ENCODE results near the gene RIOK3. TPM values are rescaled to one million over a fixed set of nuclear protein-coding genes. Genes with fewer than 3 reads are reported as not detected.

The RIOK3 gene
- polyA plus RNA-seq, 1 donor from 2014 or later = 109 TPM

DNA sequence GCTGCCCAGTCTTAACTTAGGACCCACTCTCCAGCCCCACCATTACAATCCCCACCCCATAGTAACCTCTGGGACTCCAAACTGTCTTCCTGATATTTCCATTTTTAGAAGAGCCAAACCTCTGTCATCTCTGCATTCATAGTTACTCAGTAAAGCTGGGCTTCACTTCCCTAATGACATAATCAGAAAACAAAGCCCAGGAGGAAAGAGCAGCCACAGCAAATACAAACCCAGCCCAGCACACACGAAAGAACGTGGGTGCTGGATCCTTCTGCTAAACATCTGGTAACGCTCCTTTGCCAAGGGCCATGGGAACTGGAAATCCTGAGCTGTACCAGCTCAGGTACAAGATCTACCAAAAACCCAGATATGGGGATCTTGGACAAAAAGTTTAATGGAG, 36.8 kb upstream of the RIOK3 start:
- H3K9me3 ChIP-seq (ENCODE audit: low read length) = no peaks in the 10 kb centered on the region
- no peaks in the 10 kb centered on the region for H4K20me1 ChIP-seq (ENCODE audit: insufficient read depth)
- H2AFZ ChIP-seq (ENCODE audit: low read depth, low read length) = no peak overlapping the region
- no peaks in the 10 kb centered on the region for H3K79me2 ChIP-seq (replicated peaks; ENCODE audit: insufficient read depth, low read length)
- H3K36me3 ChIP-seq (ENCODE audit: insufficient read depth, low read length) = no peaks in the 10 kb centered on the region
- H3K27ac ChIP-seq (ENCODE audit: low read length) = no peak overlapping the region
- no peaks in the 10 kb centered on the region for H3F3A ChIP-seq (ENCODE audit: insufficient read depth, low read length, poor library complexity, severe bottlenecking)
- no peak overlapping the region for H3K9ac ChIP-seq (ENCODE audit: low read length)
- TF ChIP-seq RAD21 (conservative IDR thresholded peaks at IDR 0.05) (no peak), EP300 (conservative IDR thresholded peaks at IDR 0.05; ENCODE audit: poor library complexity, severe bottlenecking) (no peak), POLR2AphosphoS5 (IDR thresholded peaks at IDR 0.05) (no peak), SMC3 (conservative IDR thresholded peaks at IDR 0.05; ENCODE audit: poor library complexity) (no peak), EZH2 (IDR thresholded peaks at IDR 0.05; ENCODE audit: borderline replicate concordance, insufficient read depth, low read length, poor library complexity, severe bottlenecking) (no peak), MXI1 (conservative IDR thresholded peaks at IDR 0.05; ENCODE audit: poor library complexity, severe bottlenecking) (no peak), TAF1 (IDR thresholded peaks at IDR 0.05; ENCODE audit: low read depth) (no peak)
- TF ChIP-seq, protein P1, sequence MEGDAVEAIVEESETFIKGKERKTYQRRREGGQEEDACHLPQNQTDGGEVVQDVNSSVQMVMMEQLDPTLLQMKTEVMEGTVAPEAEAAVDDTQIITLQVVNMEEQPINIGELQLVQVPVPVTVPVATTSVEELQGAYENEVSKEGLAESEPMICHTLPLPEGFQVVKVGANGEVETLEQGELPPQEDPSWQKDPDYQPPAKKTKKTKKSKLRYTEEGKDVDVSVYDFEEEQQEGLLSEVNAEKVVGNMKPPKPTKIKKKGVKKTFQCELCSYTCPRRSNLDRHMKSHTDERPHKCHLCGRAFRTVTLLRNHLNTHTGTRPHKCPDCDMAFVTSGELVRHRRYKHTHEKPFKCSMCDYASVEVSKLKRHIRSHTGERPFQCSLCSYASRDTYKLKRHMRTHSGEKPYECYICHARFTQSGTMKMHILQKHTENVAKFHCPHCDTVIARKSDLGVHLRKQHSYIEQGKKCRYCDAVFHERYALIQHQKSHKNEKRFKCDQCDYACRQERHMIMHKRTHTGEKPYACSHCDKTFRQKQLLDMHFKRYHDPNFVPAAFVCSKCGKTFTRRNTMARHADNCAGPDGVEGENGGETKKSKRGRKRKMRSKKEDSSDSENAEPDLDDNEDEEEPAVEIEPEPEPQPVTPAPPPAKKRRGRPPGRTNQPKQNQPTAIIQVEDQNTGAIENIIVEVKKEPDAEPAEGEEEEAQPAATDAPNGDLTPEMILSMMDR (IDR thresholded peaks at IDR 0.05; ENCODE audit: poor library complexity, severe bottlenecking) = no peak
- TF ChIP-seq, protein P2, sequence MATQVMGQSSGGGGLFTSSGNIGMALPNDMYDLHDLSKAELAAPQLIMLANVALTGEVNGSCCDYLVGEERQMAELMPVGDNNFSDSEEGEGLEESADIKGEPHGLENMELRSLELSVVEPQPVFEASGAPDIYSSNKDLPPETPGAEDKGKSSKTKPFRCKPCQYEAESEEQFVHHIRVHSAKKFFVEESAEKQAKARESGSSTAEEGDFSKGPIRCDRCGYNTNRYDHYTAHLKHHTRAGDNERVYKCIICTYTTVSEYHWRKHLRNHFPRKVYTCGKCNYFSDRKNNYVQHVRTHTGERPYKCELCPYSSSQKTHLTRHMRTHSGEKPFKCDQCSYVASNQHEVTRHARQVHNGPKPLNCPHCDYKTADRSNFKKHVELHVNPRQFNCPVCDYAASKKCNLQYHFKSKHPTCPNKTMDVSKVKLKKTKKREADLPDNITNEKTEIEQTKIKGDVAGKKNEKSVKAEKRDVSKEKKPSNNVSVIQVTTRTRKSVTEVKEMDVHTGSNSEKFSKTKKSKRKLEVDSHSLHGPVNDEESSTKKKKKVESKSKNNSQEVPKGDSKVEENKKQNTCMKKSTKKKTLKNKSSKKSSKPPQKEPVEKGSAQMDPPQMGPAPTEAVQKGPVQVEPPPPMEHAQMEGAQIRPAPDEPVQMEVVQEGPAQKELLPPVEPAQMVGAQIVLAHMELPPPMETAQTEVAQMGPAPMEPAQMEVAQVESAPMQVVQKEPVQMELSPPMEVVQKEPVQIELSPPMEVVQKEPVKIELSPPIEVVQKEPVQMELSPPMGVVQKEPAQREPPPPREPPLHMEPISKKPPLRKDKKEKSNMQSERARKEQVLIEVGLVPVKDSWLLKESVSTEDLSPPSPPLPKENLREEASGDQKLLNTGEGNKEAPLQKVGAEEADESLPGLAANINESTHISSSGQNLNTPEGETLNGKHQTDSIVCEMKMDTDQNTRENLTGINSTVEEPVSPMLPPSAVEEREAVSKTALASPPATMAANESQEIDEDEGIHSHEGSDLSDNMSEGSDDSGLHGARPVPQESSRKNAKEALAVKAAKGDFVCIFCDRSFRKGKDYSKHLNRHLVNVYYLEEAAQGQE (IDR thresholded peaks at IDR 0.05; ENCODE audit: borderline replicate concordance) = no peak
- no peaks in the 10 kb centered on the region for H3K9me2 ChIP-seq (ENCODE audit: insufficient read depth, low read length)
- H3K27me3 ChIP-seq (ENCODE audit: insufficient read depth, low read depth, low read length) = no peaks in the 10 kb centered on the region
- no peak overlapping the region for H3K4me3 ChIP-seq (ENCODE audit: low read length)
- H3K4me2 ChIP-seq (ENCODE audit: low read length) = no peak overlapping the region

DNA sequence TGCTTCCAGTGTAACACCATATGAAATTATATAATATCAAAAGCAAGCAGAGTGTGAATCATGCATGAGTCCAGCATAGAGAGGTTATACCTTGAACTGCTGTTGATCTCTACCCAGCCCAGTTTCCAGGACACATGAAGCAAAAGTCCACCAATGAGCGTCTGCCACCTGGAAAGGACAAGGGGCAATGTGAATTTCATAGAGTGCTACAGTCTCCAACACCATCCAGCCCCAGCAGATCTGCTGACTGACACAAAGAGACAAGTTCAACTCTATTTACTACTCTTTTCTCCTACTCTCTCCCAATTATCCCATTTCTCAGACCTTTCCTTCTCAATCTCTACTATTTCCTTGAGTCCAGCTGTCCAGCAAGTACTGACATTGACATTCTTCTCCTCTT, 31.8 kb upstream of the RIOK3 start:
- H4K20me1 ChIP-seq (ENCODE audit: insufficient read depth) = no peaks in the 10 kb centered on the region
- no peaks in the 10 kb centered on the region for H3K9me2 ChIP-seq (ENCODE audit: insufficient read depth, low read length)
- H2AFZ ChIP-seq (ENCODE audit: low read depth, low read length) = no peak overlapping the region
- no peaks in the 10 kb centered on the region for H3F3A ChIP-seq (ENCODE audit: insufficient read depth, low read length, poor library complexity, severe bottlenecking)
- H3K27ac ChIP-seq (ENCODE audit: low read length) = no peak overlapping the region
- no peaks in the 10 kb centered on the region for H3K79me2 ChIP-seq (replicated peaks; ENCODE audit: insufficient read depth, low read length)
- no peaks in the 10 kb centered on the region for H3K36me3 ChIP-seq (ENCODE audit: insufficient read depth, low read length)
- H3K27me3 ChIP-seq (ENCODE audit: insufficient read depth, low read depth, low read length) = no peaks in the 10 kb centered on the region
- H3K9me3 ChIP-seq (ENCODE audit: low read length) = no peaks in the 10 kb centered on the region
- no peak overlapping the region for H3K4me2 ChIP-seq (ENCODE audit: low read length)
- no peak overlapping the region for H3K9ac ChIP-seq (ENCODE audit: low read length)
- TF ChIP-seq TAF1 (IDR thresholded peaks at IDR 0.05; ENCODE audit: low read depth) (no peak), RAD21 (conservative IDR thresholded peaks at IDR 0.05) (no peak), SMC3 (conservative IDR thresholded peaks at IDR 0.05; ENCODE audit: poor library complexity) (no peak), EP300 (conservative IDR thresholded peaks at IDR 0.05; ENCODE audit: poor library complexity, severe bottlenecking) (no peak), EZH2 (IDR thresholded peaks at IDR 0.05; ENCODE audit: borderline replicate concordance, insufficient read depth, low read length, poor library complexity, severe bottlenecking) (no peak), POLR2AphosphoS5 (IDR thresholded peaks at IDR 0.05) (no peak), MXI1 (conservative IDR thresholded peaks at IDR 0.05; ENCODE audit: poor library complexity, severe bottlenecking) (no peak)
- TF ChIP-seq, protein P1 (IDR thresholded peaks at IDR 0.05; ENCODE audit: poor library complexity, severe bottlenecking) = no peak
- TF ChIP-seq, protein P2 (IDR thresholded peaks at IDR 0.05; ENCODE audit: borderline replicate concordance) = no peak
- no peak overlapping the region for H3K4me3 ChIP-seq (ENCODE audit: low read length)
